Endothelial cell of umbilical vein (primary cell): Measurements from ENCODE around the gene SRPX. TPM values are rescaled to one million over a fixed set of nuclear protein-coding genes. Genes with fewer than 3 reads are reported as not detected.

Experiments
- BruUV-seq: library from RNA; stranded (reverse); fragments of 400-500 nt; replicated peaks from 2 replicates; lab custom pipeline; 2021; lab: Mats Ljungman, UMichigan
- CTCF ChIA-PET: fragments of 300-600, 350-600 bp; sonication (Branson Sonifier 250); formaldehyde crosslinking; loops from one replicate; lab custom pipeline; 2021; ENCODE audit warnings: antibody characterized with exemption, inconsistent platforms; lab: Charles Lee
- POLR2A ChIA-PET: fragments of 300-600, 350-600 bp; sonication (Branson Sonifier 250); formaldehyde crosslinking; loops from one replicate; lab custom pipeline; 2021; ENCODE audit warnings: antibody characterized with exemption, inconsistent platforms; lab: Charles Lee
- DNase-seq: peaks from one replicate; pipeline ENCODE4 v3.0.0-alpha.2; 2011; ENCODE audit warnings: low read depth, low spot score
- FAIRE-seq: peaks from 2 replicates; lab custom pipeline; 2011; peaks lifted over from hg19 to GRCh38; lab: Jason Lieb, UNC
- H2AFZ ChIP-seq: 2 replicates; pipeline ENCODE4 v1.6.0; 2012; ENCODE audit warnings: low read depth, low read length, control low read depth, inconsistent platforms
- H3K27ac ChIP-seq: 2 replicates; pipeline ENCODE4 v1.5.1; 2011; ENCODE audit warnings: low read depth, mild to moderate bottlenecking, control low read depth, low read length, moderate library complexity; ENCODE audit not compliant: insufficient read depth
- H3K27me3 ChIP-seq, 2 experiments: 2 replicates each; pipeline versions ENCODE4 v1.6.0 to v1.6.1; 2011; ENCODE audit warnings: low read length in 2 of 2, mixed read lengths in 1 of 2; ENCODE audit not compliant: control insufficient read depth in 2 of 2, insufficient read depth in 2 of 2
- H3K36me3 ChIP-seq, 2 experiments: 2 replicates in 1 of 2; 3 replicates in 1 of 2; pipeline ENCODE4 v1.5.1; 2011; ENCODE audit warnings: low read length in 2 of 2, mild to moderate bottlenecking in 1 of 2, moderate library complexity in 1 of 2; ENCODE audit not compliant: control insufficient read depth in 2 of 2, insufficient read depth in 2 of 2; ENCODE audit errors: extremely low read depth in 1 of 2
- H3K4me1 ChIP-seq: 3 replicates; pipeline ENCODE4 v1.5.1; 2011; ENCODE audit warnings: mild to moderate bottlenecking, low read length; ENCODE audit not compliant: control insufficient read depth, insufficient read depth; ENCODE audit errors: extremely low read depth
- H3K4me2 ChIP-seq: 2 replicates; pipeline ENCODE4 v1.6.1; 2011; ENCODE audit warnings: low read length, control low read depth, mixed read lengths; ENCODE audit not compliant: insufficient read depth
- H3K4me3 ChIP-seq, 3 experiments: fragments of 200-600 bp in 1 of 3; sonication (generic), shearing (Covaris generic) in 1 of 3; replicated peaks in 1 of 3; 2 replicates each; pipeline ENCODE4 v1.5.1; 2011 to 2016; ENCODE audit warnings: control low read depth in 3 of 3, low read length in 3 of 3, mild to moderate bottlenecking in 2 of 3, inconsistent platforms in 1 of 3, low read depth in 1 of 3, moderate library complexity in 1 of 3; ENCODE audit not compliant: insufficient read depth in 1 of 3
- H3K79me2 ChIP-seq: 2 replicates; pipeline ENCODE4 v1.6.0; 2012; ENCODE audit warnings: low read length, inconsistent platforms; ENCODE audit not compliant: control insufficient read depth, insufficient read depth
- H3K9ac ChIP-seq: replicated peaks from 2 replicates; pipeline ENCODE3; 2011; ENCODE audit warnings: low read length, control low read depth; ENCODE audit not compliant: insufficient read depth; ENCODE audit errors: extremely low read depth
- H3K9me1 ChIP-seq: replicated peaks from 3 replicates; pipeline ENCODE4 v1.6.0; 2011; ENCODE audit warnings: mild to moderate bottlenecking, low read length; ENCODE audit not compliant: control insufficient read depth, insufficient read depth; ENCODE audit errors: extremely low read depth
- H3K9me3 ChIP-seq: replicated peaks from 2 replicates; pipeline ENCODE4 v1.5.1; 2012; ENCODE audit warnings: low read length, inconsistent platforms; ENCODE audit not compliant: control insufficient read depth, insufficient read depth
- H4K20me1 ChIP-seq: replicated peaks from 2 replicates; pipeline ENCODE3; 2011; ENCODE audit warnings: mild to moderate bottlenecking, low read length; ENCODE audit not compliant: control insufficient read depth, insufficient read depth; ENCODE audit errors: extremely low read depth
- CTCF ChIP-seq, 2 donors: IDR thresholded peaks; 1 replicate in 1 of 2; 2 replicates in 1 of 2; pipeline ENCODE4 v1.5.1; 2011; ENCODE audit warnings: low read length in 2 of 2, mild to moderate bottlenecking in 2 of 2, moderate library complexity in 2 of 2, control low read depth in 1 of 2, inconsistent platforms in 1 of 2, low read depth in 1 of 2; ENCODE audit not compliant: insufficient read depth in 1 of 2; ENCODE audit errors: extremely low read depth in 1 of 2
- EZH2 ChIP-seq: IDR thresholded peaks from 2 replicates; pipeline ENCODE4 v1.6.1; 2012; ENCODE audit warnings: borderline replicate concordance, low read depth, mild to moderate bottlenecking, moderate library complexity, low read length, inconsistent platforms; ENCODE audit not compliant: severe bottlenecking
- FOS ChIP-seq: IDR thresholded peaks from 2 replicates; pipeline ENCODE4 v1.6.1; 2011; ENCODE audit warnings: mild to moderate bottlenecking, low read length, moderate library complexity, borderline replicate concordance; ENCODE audit not compliant: insufficient read depth
- JUN ChIP-seq: IDR thresholded peaks from 2 replicates; pipeline ENCODE4 v1.6.1; 2011; ENCODE audit warnings: borderline replicate concordance, low read depth; ENCODE audit not compliant: insufficient read length, insufficient read depth
- MAX ChIP-seq: IDR thresholded peaks from 2 replicates; pipeline ENCODE4 v1.6.1; 2011; ENCODE audit not compliant: insufficient read depth, insufficient read length
- POLR2A ChIP-seq: IDR thresholded peaks from 2 replicates; pipeline ENCODE4 v1.6.1; 2012; ENCODE audit warnings: low read depth, mild to moderate bottlenecking, control low read depth, low read length
- dilution Hi-C: fragments of 300-500 bp; cut with MboI; formaldehyde crosslinking; loops from one replicate; pipeline ENCODE4 v1.15.0; 2019; ENCODE audit warnings: low sequenced_read_pairs; ENCODE audit not compliant: extremely low pct_ligation_motif_present
- intact Hi-C: fragments of 100-400 bp; cut with micrococcal nuclease; formaldehyde crosslinking; loops from one replicate; pipeline ENCODE4 v1.10.0; 2022
- polyA plus RNA-seq, 4 experiments: library from polyadenylated mRNA; depleted of rRNA in 3 of 4; stranded (reverse) in 3 of 4; unstranded in 1 of 4; fragments of >200 nt; gene quantifications; 2 replicates each; pipeline versions ENCODE4 v1.2.1 to v1.2.3, GENCODE V29; 2011 to 2012; ENCODE audit warnings: missing spikeins in 1 of 4
- total RNA-seq: library from RNA; stranded (reverse); gene quantifications from 2 replicates; pipeline ENCODE4 v1.2.3, GENCODE V29; 2021

Gene SRPX
- total and polyA plus RNA-seq, 2 donors (not counting 3 experiments of a cell fraction or from before 2014, with no cell fraction given): 104 to 140 TPM

- no peaks in the 10 kb centered on the region for H3K36me3 ChIP-seq
- intact Hi-C loops: no loop called here
- DNase-seq (no peak), FAIRE-seq (no peak)
- TF ChIP-seq EZH2 (no peak), CTCF (IDR thresholded peaks at IDR 0.05; ENCODE audit: extremely low read depth in 1 of 2, insufficient read depth in 1 of 2, low read depth in 1 of 2, low read length in 2 of 2) (no peak), POLR2A (no peak), FOS (no peak), MAX (no peak), JUN (no peak)
- H3K79me2 ChIP-seq: no peaks in the 10 kb centered on the region
- H3K27me3 ChIP-seq: no peaks in the 10 kb centered on the region
- no peak overlapping the region for H3K27ac ChIP-seq
- H3K4me2 ChIP-seq: no peak overlapping the region
- CTCF ChIA-PET: no interaction called here
- H3K4me1 ChIP-seq: peaks cover 14% of the 10 kb centered on the region
- H3K9me1 ChIP-seq: no peaks in the 10 kb centered on the region
- no peak overlapping the region for H2AFZ ChIP-seq
- BruUV-seq: no TSS peak
- no peak overlapping the region for H3K9ac ChIP-seq
- dilution Hi-C loops: no loop called here
- H3K9me3 ChIP-seq: no peaks in the 10 kb centered on the region
- H4K20me1 ChIP-seq: no peaks in the 10 kb centered on the region
- no peak overlapping the region for H3K4me3 ChIP-seq
- POLR2A ChIA-PET: no interaction called here
These were observed 116.5 kb downstream of the SRPX start for GRCh38 chrX:38103857-38104812.
